K562 (cell line): ENCODE measurements around the gene ZNF318.
"Not testable (repeated sequence)": the region's sequence is repeated elsewhere in the genome, so short reads cannot be mapped to it uniquely, and the experiment has no call there.

Source experiments
- CBFB ChIP-seq: sonication (generic); formaldehyde crosslinking; IDR thresholded peaks from 2 replicates; pipeline ENCODE4 v1.4.0; 2020; ENCODE audit warnings: mild to moderate bottlenecking, missing genetic modification reagents
- EZH2 ChIP-seq: IDR thresholded peaks from 2 replicates; pipeline ENCODE4 v1.6.1; 2012; ENCODE audit warnings: low read depth, mild to moderate bottlenecking, inconsistent platforms, low read length, borderline replicate concordance
- GABPA ChIP-seq: fragments of 200-800 bp; sonication (Bioruptor generic); conservative IDR thresholded peaks from 2 replicates; pipeline ENCODE4 v1.6.1; 2016; ENCODE audit warnings: low read depth, missing genetic modification characterization, missing compliant biosample characterization
- KLF13 ChIP-seq: fragments of 450-650 bp; IDR thresholded peaks from 2 replicates; pipeline ENCODE4 v1.6.1; 2016; ENCODE audit warnings: missing genetic modification characterization, low read depth, mild to moderate bottlenecking, missing compliant biosample characterization, moderate library complexity, borderline replicate concordance
- RBM17 ChIP-seq: fragments of 200-400 bp; formaldehyde crosslinking; IDR thresholded peaks from 2 replicates; pipeline ENCODE4 v1.6.1; 2017; ENCODE audit warnings: low read depth, mild to moderate bottlenecking, low read length, borderline replicate concordance

DNA sequence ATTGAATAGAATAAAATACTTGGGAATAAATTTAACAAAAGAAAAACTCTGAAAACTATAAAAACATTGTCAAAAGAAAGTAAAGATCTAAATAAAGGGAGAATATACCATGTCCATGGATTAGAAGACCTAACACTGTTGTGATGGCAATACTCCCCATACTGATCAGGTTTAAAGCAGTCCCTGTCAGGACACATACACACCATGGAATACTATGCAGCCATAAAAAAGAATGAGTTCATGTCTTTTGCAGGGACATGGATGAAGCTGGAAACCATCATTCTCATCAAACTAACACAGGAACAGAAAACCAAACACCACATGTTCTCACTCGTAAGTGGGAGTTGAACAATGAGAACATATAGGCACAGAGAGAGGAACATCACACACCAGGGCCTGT, 41.3 kb upstream of the ZNF318 start:
- TF ChIP-seq CBFB (CRISPR knock-in tag); KLF13 (tag); GABPA (tag); RBM17; EZH2: not testable (repeated sequence)
